GM12878 (cell line): ENCODE results near the gene FBXO39.
A peak's percentile ranks its signal among the peaks of the same experiment; 100 is the strongest.

ENCODE experiments used
- EGR1 ChIP-seq, 2 experiments: IDR thresholded peaks; 1 replicate in 1 of 2; 2 replicates in 1 of 2; pipeline ENCODE4 v1.6.1; 2011 to 2012; ENCODE audit warnings: low read depth in 2 of 2, low read length in 2 of 2, borderline replicate concordance in 1 of 2, mild to moderate bottlenecking in 1 of 2, moderate library complexity in 1 of 2
- MYC ChIP-seq: IDR thresholded peaks from 2 replicates; pipeline ENCODE4 v1.6.1; 2011; ENCODE audit warnings: mild to moderate bottlenecking, low read length, moderate library complexity, inconsistent platforms; ENCODE audit not compliant: insufficient read depth, insufficient replicate concordance, insufficient read length, severe bottlenecking
- POLR2A ChIP-seq: IDR thresholded peaks from 2 replicates; pipeline ENCODE4 v1.6.1; 2011; ENCODE audit warnings: low read depth, mild to moderate bottlenecking, low read length
- POLR2AphosphoS2 ChIP-seq: IDR thresholded peaks from 2 replicates; pipeline ENCODE4 v1.6.1; 2011; ENCODE audit warnings: low read depth, mild to moderate bottlenecking, low read length, improper control_type of control experiment, moderate library complexity
- RAD21 ChIP-seq: IDR thresholded peaks from 2 replicates; pipeline ENCODE4 v1.6.1; 2011; ENCODE audit warnings: mild to moderate bottlenecking, low read depth, low read length, moderate library complexity; ENCODE audit not compliant: insufficient read depth
- SIN3A ChIP-seq: IDR thresholded peaks from 2 replicates; pipeline ENCODE4 v1.6.1; 2012; ENCODE audit warnings: low read depth, low read length, improper control_type of control experiment
- SMARCA5 ChIP-seq: fragments of 450-650 bp; IDR thresholded peaks from 2 replicates; pipeline ENCODE4 v1.6.1; 2017; ENCODE audit warnings: mild to moderate bottlenecking
- SPI1 ChIP-seq: IDR thresholded peaks from 2 replicates; pipeline ENCODE4 v1.6.1; 2011; ENCODE audit warnings: low read depth, mild to moderate bottlenecking, low read length, moderate library complexity, borderline replicate concordance; ENCODE audit not compliant: insufficient read depth
- YY1 ChIP-seq: IDR thresholded peaks from 2 replicates; pipeline ENCODE4 v1.6.1; 2011; ENCODE audit warnings: low read depth, mild to moderate bottlenecking, low read length
- TF ChIP-seq, protein P1 (sequence below): IDR thresholded peaks from 2 replicates; pipeline ENCODE4 v1.6.1; 2011; ENCODE audit warnings: borderline replicate concordance, low read depth, mild to moderate bottlenecking, moderate library complexity, mixed read lengths, low read length; ENCODE audit not compliant: insufficient read depth; ENCODE audit errors: extremely low read length
- TF ChIP-seq, protein P2 (sequence below): IDR thresholded peaks from 2 replicates; pipeline ENCODE4 v1.6.1; 2011; ENCODE audit warnings: mild to moderate bottlenecking, low read depth, low read length, moderate library complexity; ENCODE audit not compliant: insufficient replicate concordance
- TF ChIP-seq, protein P3 (sequence below): IDR thresholded peaks from 2 replicates; pipeline ENCODE4 v1.6.1; 2012; ENCODE audit warnings: mild to moderate bottlenecking, low read depth, low read length
- TF ChIP-seq, protein P4 (sequence below), 3 experiments: IDR thresholded peaks in 2 of 3; conservative IDR thresholded peaks in 1 of 3; 2 replicates each; pipeline ENCODE4 v1.5.1; 2011; ENCODE audit warnings: low read depth in 3 of 3, low read length in 3 of 3, mild to moderate bottlenecking in 3 of 3, control low read depth in 2 of 3, moderate library complexity in 2 of 3, inconsistent platforms in 1 of 3, mixed read lengths in 1 of 3; ENCODE audit not compliant: control insufficient read depth in 2 of 3, insufficient read depth in 1 of 3; ENCODE audit errors: extremely low read depth in 1 of 3
- TF ChIP-seq, protein P5 (sequence below): fragments of 450-650 bp; IDR thresholded peaks from 2 replicates; pipeline ENCODE4 v1.6.1; 2016; ENCODE audit warnings: mild to moderate bottlenecking

DNA sequence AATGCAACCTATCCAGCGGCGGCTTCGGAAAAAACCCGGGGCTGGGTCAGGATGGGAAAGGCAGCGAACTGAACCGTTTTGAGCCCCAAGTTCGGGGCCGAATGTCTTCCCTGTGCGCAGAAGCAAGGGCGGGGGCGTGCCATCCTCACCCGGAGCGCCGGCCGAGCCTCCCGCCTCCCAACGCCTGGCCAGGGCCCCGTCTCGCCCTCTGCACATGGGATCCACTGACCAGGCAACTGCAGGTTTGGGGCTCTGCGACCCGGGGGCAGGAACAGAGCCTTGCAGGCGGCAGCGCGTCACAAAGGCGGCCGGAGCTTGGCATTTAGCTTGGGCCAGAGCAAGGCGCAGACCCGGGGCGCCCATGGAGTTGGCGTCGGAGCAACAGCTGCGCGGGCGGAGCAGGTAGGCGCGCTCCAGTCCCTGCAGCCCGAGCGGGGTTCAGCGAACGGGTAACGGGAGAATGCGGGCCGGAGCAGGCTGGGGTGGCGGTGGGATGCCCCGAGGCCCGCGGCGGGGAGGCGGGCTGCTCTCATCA is at the start of gene FBXO39:
- TF ChIP-seq, protein P1, sequence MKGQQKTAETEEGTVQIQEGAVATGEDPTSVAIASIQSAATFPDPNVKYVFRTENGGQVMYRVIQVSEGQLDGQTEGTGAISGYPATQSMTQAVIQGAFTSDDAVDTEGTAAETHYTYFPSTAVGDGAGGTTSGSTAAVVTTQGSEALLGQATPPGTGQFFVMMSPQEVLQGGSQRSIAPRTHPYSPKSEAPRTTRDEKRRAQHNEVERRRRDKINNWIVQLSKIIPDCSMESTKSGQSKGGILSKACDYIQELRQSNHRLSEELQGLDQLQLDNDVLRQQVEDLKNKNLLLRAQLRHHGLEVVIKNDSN: no peak
- TF ChIP-seq POLR2A (peak; percentile 65), RAD21 (no peak), SMARCA5 (no peak), YY1 (no peak), MYC (no peak), EGR1 (IDR thresholded peaks at IDR 0.05; ENCODE audit: borderline replicate concordance in 1 of 2, low read depth in 2 of 2, low read length in 2 of 2) (no peak), SPI1 (no peak), SIN3A (no peak), POLR2AphosphoS2 (no peak; the same call in 1 of the 2 replicates)
- TF ChIP-seq, protein P2, sequence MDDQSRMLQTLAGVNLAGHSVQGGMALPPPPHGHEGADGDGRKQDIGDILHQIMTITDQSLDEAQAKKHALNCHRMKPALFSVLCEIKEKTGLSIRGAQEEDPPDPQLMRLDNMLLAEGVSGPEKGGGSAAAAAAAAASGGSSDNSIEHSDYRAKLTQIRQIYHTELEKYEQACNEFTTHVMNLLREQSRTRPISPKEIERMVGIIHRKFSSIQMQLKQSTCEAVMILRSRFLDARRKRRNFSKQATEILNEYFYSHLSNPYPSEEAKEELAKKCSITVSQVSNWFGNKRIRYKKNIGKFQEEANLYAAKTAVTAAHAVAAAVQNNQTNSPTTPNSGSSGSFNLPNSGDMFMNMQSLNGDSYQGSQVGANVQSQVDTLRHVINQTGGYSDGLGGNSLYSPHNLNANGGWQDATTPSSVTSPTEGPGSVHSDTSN: no peak
- TF ChIP-seq, protein P3, sequence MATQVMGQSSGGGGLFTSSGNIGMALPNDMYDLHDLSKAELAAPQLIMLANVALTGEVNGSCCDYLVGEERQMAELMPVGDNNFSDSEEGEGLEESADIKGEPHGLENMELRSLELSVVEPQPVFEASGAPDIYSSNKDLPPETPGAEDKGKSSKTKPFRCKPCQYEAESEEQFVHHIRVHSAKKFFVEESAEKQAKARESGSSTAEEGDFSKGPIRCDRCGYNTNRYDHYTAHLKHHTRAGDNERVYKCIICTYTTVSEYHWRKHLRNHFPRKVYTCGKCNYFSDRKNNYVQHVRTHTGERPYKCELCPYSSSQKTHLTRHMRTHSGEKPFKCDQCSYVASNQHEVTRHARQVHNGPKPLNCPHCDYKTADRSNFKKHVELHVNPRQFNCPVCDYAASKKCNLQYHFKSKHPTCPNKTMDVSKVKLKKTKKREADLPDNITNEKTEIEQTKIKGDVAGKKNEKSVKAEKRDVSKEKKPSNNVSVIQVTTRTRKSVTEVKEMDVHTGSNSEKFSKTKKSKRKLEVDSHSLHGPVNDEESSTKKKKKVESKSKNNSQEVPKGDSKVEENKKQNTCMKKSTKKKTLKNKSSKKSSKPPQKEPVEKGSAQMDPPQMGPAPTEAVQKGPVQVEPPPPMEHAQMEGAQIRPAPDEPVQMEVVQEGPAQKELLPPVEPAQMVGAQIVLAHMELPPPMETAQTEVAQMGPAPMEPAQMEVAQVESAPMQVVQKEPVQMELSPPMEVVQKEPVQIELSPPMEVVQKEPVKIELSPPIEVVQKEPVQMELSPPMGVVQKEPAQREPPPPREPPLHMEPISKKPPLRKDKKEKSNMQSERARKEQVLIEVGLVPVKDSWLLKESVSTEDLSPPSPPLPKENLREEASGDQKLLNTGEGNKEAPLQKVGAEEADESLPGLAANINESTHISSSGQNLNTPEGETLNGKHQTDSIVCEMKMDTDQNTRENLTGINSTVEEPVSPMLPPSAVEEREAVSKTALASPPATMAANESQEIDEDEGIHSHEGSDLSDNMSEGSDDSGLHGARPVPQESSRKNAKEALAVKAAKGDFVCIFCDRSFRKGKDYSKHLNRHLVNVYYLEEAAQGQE: no peak
- TF ChIP-seq, protein P4, sequence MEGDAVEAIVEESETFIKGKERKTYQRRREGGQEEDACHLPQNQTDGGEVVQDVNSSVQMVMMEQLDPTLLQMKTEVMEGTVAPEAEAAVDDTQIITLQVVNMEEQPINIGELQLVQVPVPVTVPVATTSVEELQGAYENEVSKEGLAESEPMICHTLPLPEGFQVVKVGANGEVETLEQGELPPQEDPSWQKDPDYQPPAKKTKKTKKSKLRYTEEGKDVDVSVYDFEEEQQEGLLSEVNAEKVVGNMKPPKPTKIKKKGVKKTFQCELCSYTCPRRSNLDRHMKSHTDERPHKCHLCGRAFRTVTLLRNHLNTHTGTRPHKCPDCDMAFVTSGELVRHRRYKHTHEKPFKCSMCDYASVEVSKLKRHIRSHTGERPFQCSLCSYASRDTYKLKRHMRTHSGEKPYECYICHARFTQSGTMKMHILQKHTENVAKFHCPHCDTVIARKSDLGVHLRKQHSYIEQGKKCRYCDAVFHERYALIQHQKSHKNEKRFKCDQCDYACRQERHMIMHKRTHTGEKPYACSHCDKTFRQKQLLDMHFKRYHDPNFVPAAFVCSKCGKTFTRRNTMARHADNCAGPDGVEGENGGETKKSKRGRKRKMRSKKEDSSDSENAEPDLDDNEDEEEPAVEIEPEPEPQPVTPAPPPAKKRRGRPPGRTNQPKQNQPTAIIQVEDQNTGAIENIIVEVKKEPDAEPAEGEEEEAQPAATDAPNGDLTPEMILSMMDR (IDR thresholded peaks at IDR 0.05 in 2 of 3, conservative IDR thresholded peaks at IDR 0.05 in 1 of 3; ENCODE audit: control insufficient read depth in 2 of 3, extremely low read depth in 1 of 3, insufficient read depth in 1 of 3, low read depth in 3 of 3, low read length in 3 of 3): no peak
- TF ChIP-seq, protein P5, sequence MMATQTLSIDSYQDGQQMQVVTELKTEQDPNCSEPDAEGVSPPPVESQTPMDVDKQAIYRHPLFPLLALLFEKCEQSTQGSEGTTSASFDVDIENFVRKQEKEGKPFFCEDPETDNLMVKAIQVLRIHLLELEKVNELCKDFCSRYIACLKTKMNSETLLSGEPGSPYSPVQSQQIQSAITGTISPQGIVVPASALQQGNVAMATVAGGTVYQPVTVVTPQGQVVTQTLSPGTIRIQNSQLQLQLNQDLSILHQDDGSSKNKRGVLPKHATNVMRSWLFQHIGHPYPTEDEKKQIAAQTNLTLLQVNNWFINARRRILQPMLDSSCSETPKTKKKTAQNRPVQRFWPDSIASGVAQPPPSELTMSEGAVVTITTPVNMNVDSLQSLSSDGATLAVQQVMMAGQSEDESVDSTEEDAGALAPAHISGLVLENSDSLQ: no peak
